Tibial artery (tissue), 4 donors: ENCODE measurements around the gene GSC2.

Experiments
- DNase-seq, 2 donors: peaks; one replicate each; pipeline ENCODE4 v3.0.0-alpha.2; 2019
- H3K27ac ChIP-seq, 2 donors: fragments of 200-600 bp; sonication (generic) in 1 of 2; 1 replicate in 1 of 2; 2 replicates in 1 of 2; pipeline ENCODE4 v1.5.1; 2018 to 2019; ENCODE audit warnings: mild to moderate bottlenecking in 1 of 2
- H3K27me3 ChIP-seq, 2 donors: fragments of 200-600 bp; sonication (generic) in 1 of 2; one replicate each; pipeline versions ENCODE4 v1.5.1 to v1.6.0; 2016 to 2019
- H3K36me3 ChIP-seq, 3 donors: fragments of 200-600 bp; sonication (generic) in 2 of 3; one replicate each; pipeline ENCODE4 v1.5.1; 2016 to 2019; ENCODE audit warnings: mild to moderate bottlenecking in 2 of 3
- H3K4me1 ChIP-seq, 4 donors: fragments of 200-600 bp; sonication (generic) in 2 of 4; 1 replicate in 3 of 4; 2 replicates in 1 of 4; pipeline ENCODE4 v1.5.1; 2016 to 2019
- H3K4me3 ChIP-seq, 2 donors: fragments of 200-600 bp; sonication (generic) in 1 of 2; 1 replicate in 1 of 2; 2 replicates in 1 of 2; pipeline ENCODE4 v1.5.1; 2018 to 2019; ENCODE audit warnings: mild to moderate bottlenecking in 2 of 2
- H3K9me3 ChIP-seq, 3 donors: fragments of 200-600 bp; sonication (generic) in 1 of 3; one replicate each; pipeline ENCODE4 v1.5.1; 2016 to 2019
- CTCF ChIP-seq, 2 experiments: fragments of 200-600 bp in 1 of 2; fragments of 450-650 bp in 1 of 2; IDR thresholded peaks; one replicate each; pipeline ENCODE4 v1.5.1; 2017 to 2019; ENCODE audit warnings: antibody characterized with exemption in 2 of 2, mild to moderate bottlenecking in 1 of 2, moderate library complexity in 1 of 2
- intact Hi-C: fragments of 100-400 bp; cut with DNase I; formaldehyde crosslinking; loops from one replicate; pipeline ENCODE4 v1.15.0; 2023; ENCODE audit warnings: low total_unique reads

GSC2 gene

GRCh38 chr22:19114984-19115552 is 35.0 kb downstream of the GSC2 start:
- Histone ChIP-seq H3K4me3 (no peak overlapping the region), H3K27me3 (no peaks in the 10 kb centered on the region), H3K27ac (no peak overlapping the region), H3K9me3 (no peaks in the 10 kb centered on the region), H3K36me3 (peaks cover 0 to 7% (median 0%) of the 10 kb centered on the region in 3 donors), H3K4me1 (peaks cover 0 to 76% (median 50%) of the 10 kb centered on the region in 4 donors)
- DNase-seq, result peak in 1 of 2 donors; percentile 59
- no peak for TF ChIP-seq CTCF (IDR thresholded peaks at IDR 0.05)
- intact Hi-C loops, result no loop called here

DNA sequence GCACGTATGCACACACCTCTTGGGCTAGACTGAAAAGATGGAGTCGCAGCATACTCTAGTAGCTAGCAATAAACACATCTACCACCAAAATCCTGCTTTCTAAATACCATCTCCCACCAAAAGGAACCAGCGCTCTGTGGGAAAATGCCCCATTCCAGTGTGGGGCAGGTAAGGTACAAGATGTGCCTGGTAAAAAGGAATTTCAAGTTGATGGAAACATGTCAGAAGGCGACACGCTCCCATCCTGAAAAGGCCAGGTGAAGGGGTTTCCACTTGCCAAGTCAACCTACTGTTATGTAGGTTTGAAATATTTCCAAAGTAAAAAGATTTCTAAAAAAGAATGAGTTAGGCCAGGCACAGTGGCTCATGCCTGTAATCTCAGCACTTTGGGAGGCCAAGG is 36.7 kb downstream of the GSC2 start:
- H3K4me1 ChIP-seq, result peaks cover 0 to 74% (median 48%) of the 10 kb centered on the region in 4 donors
- no peak for TF ChIP-seq CTCF (IDR thresholded peaks at IDR 0.05)
- no peaks in the 10 kb centered on the region for H3K27me3 ChIP-seq
- intact Hi-C loops, result no loop called here
- no peaks in the 10 kb centered on the region for H3K9me3 ChIP-seq
- H3K36me3 ChIP-seq, result peaks cover 0 to 7% (median 0%) of the 10 kb centered on the region in 3 donors
- no peak overlapping the region for H3K27ac ChIP-seq
- no peak overlapping the region for H3K4me3 ChIP-seq
- DNase-seq, result peak in 1 of 2 donors; percentile 11

GRCh38 chr22:19111584-19111983 is 38.5 kb downstream of the GSC2 start:
- intact Hi-C loops, result no loop called here
- H3K4me1 ChIP-seq, result peaks cover 0 to 70% (median 42%) of the 10 kb centered on the region in 4 donors

GRCh38 chr22:19111140-19111539 is 39.0 kb downstream of the GSC2 start:
- intact Hi-C loops, result no loop called here
- DNase-seq, result peak in 1 of 2 donors; percentile 13
- peaks cover 0 to 70% (median 43%) of the 10 kb centered on the region in 4 donors for H3K4me1 ChIP-seq
- H3K27me3 ChIP-seq, result no peaks in the 10 kb centered on the region
- no peak overlapping the region for H3K4me3 ChIP-seq
- no peak for TF ChIP-seq CTCF (IDR thresholded peaks at IDR 0.05)
- peaks cover 0 to 7% (median 0%) of the 10 kb centered on the region in 3 donors for H3K36me3 ChIP-seq
- H3K9me3 ChIP-seq, result no peaks in the 10 kb centered on the region
- no peak overlapping the region for H3K27ac ChIP-seq

More at GRCh38 chr22:19111584-19111983, 38.5 kb downstream of the GSC2 start:
- peak in 1 of 2 donors; percentile 6 for DNase-seq
- peaks cover 0 to 7% (median 0%) of the 10 kb centered on the region in 3 donors for H3K36me3 ChIP-seq
- no peaks in the 10 kb centered on the region for H3K9me3 ChIP-seq
- no peaks in the 10 kb centered on the region for H3K27me3 ChIP-seq
- H3K27ac ChIP-seq, result no peak overlapping the region
- H3K4me3 ChIP-seq, result no peak overlapping the region
- TF ChIP-seq CTCF (IDR thresholded peaks at IDR 0.05), result no peak

DNA sequence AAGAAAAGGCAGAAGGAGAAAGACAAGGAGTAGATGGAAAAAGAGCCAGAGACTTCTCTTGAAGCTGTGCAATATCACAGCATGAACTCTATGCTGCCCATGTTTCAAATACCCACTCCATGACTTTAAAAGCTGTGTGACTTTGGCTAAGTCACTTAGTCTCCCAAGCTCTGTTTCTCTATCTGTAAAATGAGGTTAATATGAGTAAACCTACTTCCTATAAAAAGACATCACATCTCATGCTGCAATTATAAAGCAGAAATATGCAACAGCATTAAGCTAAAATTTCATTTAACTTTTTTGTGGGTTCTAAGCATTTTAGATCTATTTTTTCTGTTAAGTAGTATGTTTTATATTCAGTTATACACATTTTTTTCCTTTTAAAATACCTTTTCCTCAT is 39.4 kb downstream of the GSC2 start:
- no peak for DNase-seq
- Histone ChIP-seq H3K27ac (no peak overlapping the region), H3K27me3 (no peaks in the 10 kb centered on the region), H3K9me3 (no peaks in the 10 kb centered on the region), H3K4me3 (no peak overlapping the region), H3K4me1 (peaks cover 0 to 70% (median 42%) of the 10 kb centered on the region in 4 donors), H3K36me3 (peaks cover 0 to 7% (median 0%) of the 10 kb centered on the region in 3 donors)
- TF ChIP-seq CTCF (IDR thresholded peaks at IDR 0.05), result no peak
- intact Hi-C loops, result no loop called here
